Fibroblast of villous mesenchyme (primary cell): Measurements from ENCODE around the gene CEP20. TPM values are rescaled to one million over a fixed set of nuclear protein-coding genes. Genes with fewer than 3 reads are reported as not detected.
A peak's percentile ranks its signal among the peaks of the same experiment; 100 is the strongest.
"Not testable (repeated sequence)": the region's sequence is repeated elsewhere in the genome, so short reads cannot be mapped to it uniquely, and the experiment has no call there.

Source experiments
- DNase-seq: peaks from one replicate; pipeline ENCODE4 v3.0.0-alpha.2; 2010; ENCODE audit warnings: low read depth
- H3K4me3 ChIP-seq: 2 replicates; pipeline ENCODE4 v1.5.1; 2011; ENCODE audit warnings: low read depth, mild to moderate bottlenecking, low read length
- total RNA-seq: library from RNA; depleted of rRNA; stranded (reverse); fragments of >200 nt; gene quantifications from 2 replicates; pipeline ENCODE4 v1.2.3, GENCODE V29; 2012
- TF ChIP-seq, protein P1 (sequence below): IDR thresholded peaks from 2 replicates; pipeline ENCODE4 v1.5.1; 2012; ENCODE audit warnings: low read depth, mild to moderate bottlenecking, low read length; ENCODE audit not compliant: insufficient read depth

The CEP20 gene
- total RNA-seq, 1 donor: 50.1 TPM

DNA sequence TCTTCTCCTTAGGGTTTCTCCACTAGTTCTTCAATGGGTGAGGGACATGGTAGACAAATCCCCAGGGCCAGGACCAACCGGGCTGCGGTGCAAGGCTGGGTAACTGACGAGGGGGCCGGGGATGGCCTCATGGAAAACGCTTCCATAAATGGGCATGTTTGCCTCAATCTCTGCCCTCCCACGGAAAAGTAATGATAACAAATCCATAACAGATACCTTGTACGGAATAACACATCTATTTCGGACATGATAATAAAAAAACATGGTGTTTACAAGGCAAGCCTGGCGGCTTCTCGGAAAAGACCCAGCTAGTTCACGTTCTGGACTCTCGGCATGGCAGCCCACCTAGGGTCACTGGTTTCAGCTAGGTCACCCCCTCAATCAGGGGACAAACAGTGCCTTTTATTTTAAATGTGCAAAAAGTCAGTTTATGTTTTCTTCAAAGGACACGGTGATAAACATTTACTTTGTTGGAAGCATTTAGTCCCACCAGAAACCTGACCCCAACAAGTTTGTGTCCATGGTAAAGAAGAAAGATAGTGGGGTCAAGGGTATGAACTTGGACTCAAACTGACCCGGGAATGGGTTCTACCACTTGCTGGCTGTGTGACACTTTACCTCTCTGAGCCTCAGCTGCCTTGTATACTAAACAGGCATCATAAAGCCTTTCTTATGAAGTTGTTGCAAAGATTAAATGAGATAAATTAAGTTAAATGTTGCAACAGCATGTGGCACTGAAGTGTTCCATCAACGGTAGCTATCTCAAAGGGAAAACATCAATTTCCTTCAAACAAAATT, 33.3 kb downstream of the CEP20 start:
- DNase-seq: no peak
- TF ChIP-seq, protein P1, sequence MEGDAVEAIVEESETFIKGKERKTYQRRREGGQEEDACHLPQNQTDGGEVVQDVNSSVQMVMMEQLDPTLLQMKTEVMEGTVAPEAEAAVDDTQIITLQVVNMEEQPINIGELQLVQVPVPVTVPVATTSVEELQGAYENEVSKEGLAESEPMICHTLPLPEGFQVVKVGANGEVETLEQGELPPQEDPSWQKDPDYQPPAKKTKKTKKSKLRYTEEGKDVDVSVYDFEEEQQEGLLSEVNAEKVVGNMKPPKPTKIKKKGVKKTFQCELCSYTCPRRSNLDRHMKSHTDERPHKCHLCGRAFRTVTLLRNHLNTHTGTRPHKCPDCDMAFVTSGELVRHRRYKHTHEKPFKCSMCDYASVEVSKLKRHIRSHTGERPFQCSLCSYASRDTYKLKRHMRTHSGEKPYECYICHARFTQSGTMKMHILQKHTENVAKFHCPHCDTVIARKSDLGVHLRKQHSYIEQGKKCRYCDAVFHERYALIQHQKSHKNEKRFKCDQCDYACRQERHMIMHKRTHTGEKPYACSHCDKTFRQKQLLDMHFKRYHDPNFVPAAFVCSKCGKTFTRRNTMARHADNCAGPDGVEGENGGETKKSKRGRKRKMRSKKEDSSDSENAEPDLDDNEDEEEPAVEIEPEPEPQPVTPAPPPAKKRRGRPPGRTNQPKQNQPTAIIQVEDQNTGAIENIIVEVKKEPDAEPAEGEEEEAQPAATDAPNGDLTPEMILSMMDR: no peak

DNA sequence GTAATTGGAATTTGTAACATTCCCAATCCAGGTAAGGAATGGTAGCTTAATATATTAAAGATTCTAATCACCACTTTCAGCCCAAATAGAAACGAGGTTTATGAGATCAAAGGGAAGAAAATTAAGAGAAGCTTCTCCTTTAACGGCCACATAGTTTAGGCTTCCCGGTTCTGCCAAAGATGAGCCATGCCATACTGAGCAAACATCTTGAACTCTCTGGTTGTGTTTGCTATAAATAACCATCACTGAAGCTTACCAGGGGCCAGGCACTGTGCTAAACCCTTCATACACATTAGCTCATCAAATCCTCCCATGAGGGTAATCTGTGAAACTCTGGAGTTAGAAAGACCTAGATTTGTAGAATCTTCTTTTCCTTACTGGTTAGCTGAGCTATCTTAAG, 34.3 kb downstream of the CEP20 start:
- TF ChIP-seq, protein P1: no peak
- no peak for DNase-seq

More for the DNA sequence above, 33.3 kb downstream of the CEP20 start:
- no peak overlapping the region for H3K4me3 ChIP-seq

GRCh38 chr16:15853021-15853420, 35.4 kb downstream of the CEP20 start:
- TF ChIP-seq, protein P1: no peak
- no peak for DNase-seq
- no peak overlapping the region for H3K4me3 ChIP-seq

More for the DNA sequence above, 34.3 kb downstream of the CEP20 start:
- H3K4me3 ChIP-seq: no peak overlapping the region

DNA sequence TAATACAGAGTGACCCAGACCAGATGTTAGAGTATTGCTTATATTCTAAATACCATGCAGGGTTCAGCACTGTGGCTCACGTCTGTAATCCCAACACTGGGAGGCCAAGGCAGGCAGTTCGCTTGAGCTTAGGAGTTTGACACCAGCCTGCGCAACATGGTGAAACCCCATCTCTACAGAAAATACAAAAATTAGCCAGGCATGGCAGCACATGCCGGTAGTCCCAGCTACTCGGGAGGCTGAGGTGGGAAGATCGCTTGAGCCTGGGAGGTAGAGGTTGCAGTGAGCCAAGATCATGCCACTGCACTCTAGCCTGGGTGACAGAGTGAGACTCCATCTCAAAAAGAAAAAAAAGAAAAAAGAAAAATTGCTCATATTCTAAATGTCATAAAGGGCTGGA, 37.8 kb downstream of the CEP20 start:
- not testable (repeated sequence) for H3K4me3 ChIP-seq, DNase-seq

- TF ChIP-seq, protein P1: no peak
- DNase-seq: no peak
- no peak overlapping the region for H3K4me3 ChIP-seq
Measured at GRCh38 chr16:15849209-15849981, 39.0 kb downstream of the CEP20 start.

DNA sequence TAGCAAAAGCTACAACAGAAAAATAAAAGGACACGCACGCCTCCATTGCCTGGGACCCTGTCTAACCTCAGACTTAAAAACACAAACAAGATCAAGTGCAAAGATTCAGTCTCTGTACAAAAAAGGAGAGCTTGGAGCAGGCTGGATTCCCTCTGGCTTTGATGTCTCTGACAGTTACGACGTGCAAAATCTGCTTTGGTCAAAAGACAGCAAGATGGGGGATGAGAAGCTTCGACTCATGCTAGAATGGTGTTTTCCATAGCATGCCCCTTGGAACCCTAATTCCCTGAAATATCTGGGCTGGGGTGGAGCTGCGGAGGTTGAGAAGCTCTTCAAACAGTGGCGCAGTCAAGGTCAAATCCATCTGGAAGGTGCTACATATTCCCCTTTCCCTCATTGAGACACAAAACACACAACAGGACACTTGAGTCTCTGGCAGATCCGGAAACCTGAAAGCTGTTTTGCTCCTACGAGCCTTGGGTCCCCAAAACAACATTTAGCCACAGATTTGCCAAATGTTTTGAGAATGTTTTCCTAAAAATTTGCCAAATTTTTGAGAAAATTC, 40.7 kb downstream of the CEP20 start:
- TF ChIP-seq, protein P1: no peak
- peak; percentile 25 for DNase-seq
- H3K4me3 ChIP-seq: no peak overlapping the region

DNA sequence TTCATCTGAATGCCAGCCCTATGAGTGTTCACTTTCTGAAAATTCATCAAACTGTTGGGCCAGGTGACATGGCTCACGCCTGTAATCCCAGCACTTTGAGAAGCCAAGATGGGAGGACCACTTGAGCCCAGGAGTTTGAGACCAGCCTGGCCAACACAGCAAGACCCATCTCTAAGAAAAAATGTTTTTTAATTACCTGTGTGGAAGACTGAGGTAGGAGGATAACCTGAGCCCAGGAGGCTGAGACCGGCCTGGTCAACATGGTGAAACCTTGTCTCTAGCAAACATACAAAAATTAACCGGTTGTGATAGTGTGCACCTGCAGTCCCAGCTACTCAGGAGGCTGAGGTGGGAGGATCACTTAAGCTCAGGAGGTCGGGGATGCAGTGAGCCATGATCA, 41.9 kb downstream of the CEP20 start:
- H3K4me3 ChIP-seq: no peak overlapping the region
- no peak for DNase-seq
- TF ChIP-seq, protein P1: no peak
